Psoas muscle (tissue), 8 donors: ENCODE results near the gene PRPF19. TPM values are rescaled to one million over a fixed set of nuclear protein-coding genes. Genes with fewer than 3 reads are reported as not detected.

Source experiments
- ATAC-seq, 4 donors: fragments of 200-7000 bp; cut with Tn5 transposase; one replicate each; pipeline ENCODE4 v1.9.1; 2020; ENCODE audit warnings: moderate library complexity in 3 of 4, mild to moderate bottlenecking in 2 of 4
- DNase-seq, 2 donors: peaks; one replicate each; pipeline ENCODE4 v3.0.0-alpha.2; 2020
- H3K27ac ChIP-seq: fragments of 200-600 bp; one replicate; pipeline ENCODE4 v1.8.0; 2022
- H3K27me3 ChIP-seq, 3 donors: fragments of 200-600 bp in 1 of 3; one replicate each; pipeline versions ENCODE4 v1.6.1 to v1.8.0; 2013 to 2022; ENCODE audit warnings: low read length in 2 of 3, mild to moderate bottlenecking in 2 of 3, moderate library complexity in 1 of 3; ENCODE audit not compliant: insufficient read depth in 3 of 3
- H3K36me3 ChIP-seq, 2 donors: fragments of 200-600 bp in 1 of 2; one replicate each; pipeline versions ENCODE4 v1.6.1 to v1.8.0; 2013 to 2022; ENCODE audit warnings: low read depth in 1 of 2, mild to moderate bottlenecking in 1 of 2, moderate library complexity in 1 of 2; ENCODE audit not compliant: insufficient read depth in 1 of 2
- H3K4me1 ChIP-seq: fragments of 200-600 bp; one replicate; pipeline ENCODE4 v1.8.0; 2022
- H3K4me3 ChIP-seq: fragments of 200-600 bp; one replicate; pipeline ENCODE4 v1.8.0; 2022; ENCODE audit warnings: mild to moderate bottlenecking
- H3K9me3 ChIP-seq: fragments of 200-600 bp; one replicate; pipeline ENCODE4 v1.8.0; 2022
- WGBS, 3 donors: extraction: QIAGEN DNeasy Blood & Tissue Kit; methylation state at CpG; one replicate each; pipeline versions ENCODE4 v1.1.6 to v1.1.7; 2013; 5-methylcytosine and 5-hydroxymethylcytosine counted together
- intact Hi-C, 2 donors: fragments of 100-400 bp; cut with DNase I; formaldehyde crosslinking; loops; one replicate each; pipeline versions ENCODE4 v1.11.0 to v1.14.2; 2022
- polyA plus RNA-seq, 3 donors: library from polyadenylated mRNA; stranded (reverse); fragments of 200-250 nt; gene quantifications; one replicate each; pipeline ENCODE4 v1.2.3, GENCODE V29; 2013
- total RNA-seq, 4 donors: library from RNA; stranded (reverse); fragmentation: NEBNext Ultra II Directional in 2 of 4; extraction: Animal tissue kit (Norgen Biotek cat#: 25700) in 2 of 4; gene quantifications; one replicate each; pipeline versions ENCODE4 v1.2.1 to v1.2.4, GENCODE V29; 2021 to 2023
- TF ChIP-seq, protein P1 (sequence below): fragments of 200-600 bp; IDR thresholded peaks from one replicate; pipeline ENCODE4 v1.8.0; 2022; ENCODE audit warnings: antibody characterized with exemption
- donor health status: healthy with polysubstance abuse.
- donor health status: DM: no; HTN: no; CAD: no; lungs with moderate emphysema.
- donor health status: Bipolar disorder and iron deficiency.
- donor health status: healthy.
- donor health status: DM: yes; HTN: yes; CAD: no.
- donor health status: DM: no; HTN: no; CAD: no.
- donor health status: DM: no; HTN: no; CAD: no.
- donor health status: DM: yes; HTN: yes; CAD: no.

PRPF19 gene
- total and polyA plus RNA-seq, 7 donors: 45.7 to 109 (median 67.4) TPM

DNA sequence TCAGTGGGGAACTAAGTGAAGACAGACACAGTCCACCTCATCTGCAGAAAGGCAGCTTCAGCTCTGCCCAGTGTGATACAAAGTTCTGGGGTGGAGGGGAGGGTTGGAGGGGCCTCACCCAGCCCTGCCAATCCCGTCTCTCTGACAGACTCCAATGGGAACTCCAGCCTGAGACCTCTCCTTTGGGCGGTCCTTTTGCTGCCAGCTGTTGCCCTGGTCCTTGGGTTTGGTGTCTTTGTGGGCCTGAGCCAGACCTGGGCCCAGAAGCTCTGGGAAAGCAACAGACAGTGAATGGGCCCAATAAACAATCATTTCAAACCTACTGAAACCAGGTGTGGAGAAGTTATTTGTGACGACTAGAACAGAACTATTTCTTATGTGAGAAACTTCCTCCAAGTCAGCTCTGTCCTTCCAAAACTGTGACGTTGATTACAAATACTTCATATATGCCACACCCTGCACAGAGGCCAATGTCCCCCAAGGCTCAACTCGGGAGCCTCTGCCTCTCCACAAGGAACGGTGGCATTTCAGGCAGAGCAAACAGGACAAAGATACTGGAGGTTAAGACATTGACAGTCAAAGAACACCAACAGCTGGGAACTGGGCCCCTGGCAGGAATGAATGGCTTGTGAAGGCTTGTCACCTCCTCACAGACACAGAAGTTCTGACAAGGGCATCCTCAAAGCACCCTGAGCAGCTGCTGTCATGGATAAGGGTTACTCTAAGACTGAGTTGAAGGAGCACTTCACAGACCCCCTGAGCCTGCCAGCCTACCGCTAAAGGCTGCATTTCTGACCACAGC is 30.8 kb downstream of the PRPF19 start:
- 59 to 65% (median 64%) methylated on average over 7 of the region's 7 CpGs for WGBS, 3 donors
- no peak for ATAC-seq
- H3K4me1 ChIP-seq: peaks cover 59% of the 10 kb centered on the region

DNA sequence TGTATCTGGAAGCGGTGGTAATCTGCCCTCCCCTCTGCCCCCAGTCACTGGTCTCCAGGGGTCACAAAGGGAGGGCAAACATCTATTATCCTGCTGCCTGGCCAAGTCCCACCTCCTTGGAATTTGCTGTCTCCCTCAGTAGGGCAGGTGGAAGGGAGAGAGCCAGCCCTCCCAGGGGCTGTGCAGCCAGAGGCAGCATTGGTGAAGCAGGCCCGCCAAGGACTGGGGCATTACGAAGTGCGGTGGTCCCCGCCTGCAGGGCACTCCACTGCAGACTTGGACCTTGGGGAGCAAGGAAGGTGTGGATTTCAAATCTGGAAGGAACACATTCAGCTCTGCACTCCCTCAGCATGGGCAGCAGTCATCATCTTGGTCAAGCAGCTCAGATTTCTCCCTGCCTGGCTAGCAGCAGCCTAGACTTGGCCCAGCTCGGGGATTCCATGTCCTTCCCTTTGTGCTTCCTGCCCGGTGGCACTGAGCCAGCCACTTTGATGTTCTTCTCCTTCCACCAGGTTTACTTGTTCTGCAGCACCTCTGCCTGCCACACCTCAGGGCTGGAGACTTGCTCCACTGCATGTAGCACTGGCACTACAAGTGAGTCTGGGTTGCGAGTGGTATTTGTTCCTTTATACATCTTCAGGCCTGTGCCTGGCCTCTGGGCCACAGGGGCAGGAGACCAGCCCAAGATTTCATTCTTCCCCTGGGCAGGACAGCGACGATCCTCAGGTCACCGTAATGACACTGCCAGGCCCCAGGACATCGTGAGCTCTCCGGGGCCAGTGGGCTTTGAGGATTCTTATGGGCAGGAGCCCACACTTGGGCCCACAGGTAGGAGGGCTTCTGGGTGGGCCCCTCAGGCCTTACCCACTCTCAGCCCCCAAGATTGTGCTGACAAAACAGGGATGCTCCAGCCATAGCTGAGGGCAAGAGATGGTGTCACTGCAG is 31.7 kb downstream of the PRPF19 start:
- DNase-seq: peak in 1 of 2 donors; percentile 49
- peak; percentile 30 to 51 (median 40) for ATAC-seq
- Histone ChIP-seq H3K4me3 (no peak overlapping the region), H3K4me1 (peaks cover 63% of the 10 kb centered on the region), H3K27ac (no peak overlapping the region), H3K9me3 (no peaks in the 10 kb centered on the region), H3K27me3 (no peaks in the 10 kb centered on the region), H3K36me3 (no peaks in the 10 kb centered on the region)
- intact Hi-C loops: no loop called here
- TF ChIP-seq, protein P1, sequence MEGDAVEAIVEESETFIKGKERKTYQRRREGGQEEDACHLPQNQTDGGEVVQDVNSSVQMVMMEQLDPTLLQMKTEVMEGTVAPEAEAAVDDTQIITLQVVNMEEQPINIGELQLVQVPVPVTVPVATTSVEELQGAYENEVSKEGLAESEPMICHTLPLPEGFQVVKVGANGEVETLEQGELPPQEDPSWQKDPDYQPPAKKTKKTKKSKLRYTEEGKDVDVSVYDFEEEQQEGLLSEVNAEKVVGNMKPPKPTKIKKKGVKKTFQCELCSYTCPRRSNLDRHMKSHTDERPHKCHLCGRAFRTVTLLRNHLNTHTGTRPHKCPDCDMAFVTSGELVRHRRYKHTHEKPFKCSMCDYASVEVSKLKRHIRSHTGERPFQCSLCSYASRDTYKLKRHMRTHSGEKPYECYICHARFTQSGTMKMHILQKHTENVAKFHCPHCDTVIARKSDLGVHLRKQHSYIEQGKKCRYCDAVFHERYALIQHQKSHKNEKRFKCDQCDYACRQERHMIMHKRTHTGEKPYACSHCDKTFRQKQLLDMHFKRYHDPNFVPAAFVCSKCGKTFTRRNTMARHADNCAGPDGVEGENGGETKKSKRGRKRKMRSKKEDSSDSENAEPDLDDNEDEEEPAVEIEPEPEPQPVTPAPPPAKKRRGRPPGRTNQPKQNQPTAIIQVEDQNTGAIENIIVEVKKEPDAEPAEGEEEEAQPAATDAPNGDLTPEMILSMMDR: no peak
- 58 to 81% (median 64%) methylated on average over 13 of the region's 13 CpGs for WGBS, 3 donors

More for the DNA sequence above, 30.8 kb downstream of the PRPF19 start:
- intact Hi-C loops: no loop called here
- H3K27ac ChIP-seq: no peak overlapping the region
- no peaks in the 10 kb centered on the region for H3K27me3 ChIP-seq
- no peaks in the 10 kb centered on the region for H3K9me3 ChIP-seq
- TF ChIP-seq, protein P1: no peak
- peak in 1 of 2 donors; percentile 25 for DNase-seq
- no peak overlapping the region for H3K4me3 ChIP-seq
- no peaks in the 10 kb centered on the region for H3K36me3 ChIP-seq

DNA sequence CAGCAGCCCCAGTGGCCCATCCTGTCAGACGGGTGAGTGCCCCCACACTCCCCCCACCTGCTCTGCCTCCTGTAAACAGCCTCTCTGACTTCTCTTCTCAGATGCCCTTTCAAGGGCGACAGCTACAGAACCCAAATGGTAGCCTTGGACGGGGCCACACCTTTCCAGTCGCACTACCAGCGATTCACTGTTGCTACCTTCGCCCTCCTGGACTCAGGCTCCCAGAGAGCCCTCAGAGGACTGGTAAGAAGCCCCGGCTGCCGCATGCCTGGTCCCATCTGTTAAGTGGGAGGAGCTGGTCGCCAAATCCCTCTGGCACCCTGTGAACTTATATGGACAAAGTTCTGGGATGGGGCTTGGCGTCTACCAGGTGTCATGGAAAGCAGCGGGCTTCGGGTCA is 32.9 kb downstream of the PRPF19 start:
- Histone ChIP-seq H3K4me1 (peaks cover 52% of the 10 kb centered on the region), H3K4me3 (no peak overlapping the region), H3K27ac (no peak overlapping the region), H3K36me3 (no peaks in the 10 kb centered on the region), H3K27me3 (no peaks in the 10 kb centered on the region), H3K9me3 (no peaks in the 10 kb centered on the region)
- no peak for ATAC-seq
- WGBS, 3 donors: 79 to 80% (median 79%) methylated on average over 12 of the region's 12 CpGs
- intact Hi-C loops: no loop called here
- DNase-seq: peak in 1 of 2 donors; percentile 35
- TF ChIP-seq, protein P1: no peak

DNA sequence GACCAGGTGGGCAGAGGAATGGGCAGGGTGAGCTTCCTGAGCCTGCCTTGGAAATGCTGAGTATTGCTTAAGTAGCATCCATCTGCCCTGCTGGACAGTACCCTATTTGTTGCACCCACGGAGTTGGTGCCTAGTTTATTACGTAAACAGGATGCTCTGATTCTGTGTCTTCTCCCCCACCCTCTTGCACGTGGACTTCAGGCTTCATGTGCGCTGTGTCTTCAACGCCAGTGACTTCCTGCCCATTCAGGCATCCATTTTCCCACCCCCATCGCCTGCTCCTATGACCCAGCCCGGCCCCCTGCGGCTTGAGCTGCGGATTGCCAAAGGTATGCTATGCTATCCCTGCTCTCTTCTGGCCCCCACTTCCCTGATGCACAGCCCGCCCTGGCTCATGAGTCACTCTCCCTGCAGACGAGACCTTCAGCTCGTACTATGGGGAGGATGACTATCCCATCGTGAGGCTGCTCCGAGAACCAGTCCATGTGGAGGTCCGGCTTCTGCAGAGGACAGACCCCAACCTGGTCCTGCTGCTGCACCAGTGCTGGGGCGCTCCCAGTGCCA is 33.3 kb downstream of the PRPF19 start:
- peaks cover 48% of the 10 kb centered on the region for H3K4me1 ChIP-seq
- 64 to 70% (median 69%) methylated on average over 16 of the region's 16 CpGs for WGBS, 3 donors
- ATAC-seq: peak; percentile 17 to 36 (median 24)

More for the DNA sequence above, 33.3 kb downstream of the PRPF19 start:
- H3K27me3 ChIP-seq: no peaks in the 10 kb centered on the region
- no peaks in the 10 kb centered on the region for H3K36me3 ChIP-seq
- no peaks in the 10 kb centered on the region for H3K9me3 ChIP-seq
- H3K4me3 ChIP-seq: no peak overlapping the region
- intact Hi-C loops: no loop called here
- TF ChIP-seq, protein P1: no peak
- peak; percentile 49 to 66 for DNase-seq
- peak overlapping the region; percentile 46 for H3K27ac ChIP-seq
